Umbilical cord (tissue), 2 donors: ENCODE results near the gene ERCC6L. TPM values are rescaled to one million over a fixed set of nuclear protein-coding genes. Genes with fewer than 3 reads are reported as not detected.
"Not testable (repeated sequence)": the region's sequence is repeated elsewhere in the genome, so short reads cannot be mapped to it uniquely, and the experiment has no call there.

Experiments used
- DNase-seq: peaks from one replicate; pipeline ENCODE4 v3.0.0-alpha.2; 2015; ENCODE audit warnings: low spot score
- total RNA-seq: library from RNA; depleted of rRNA; stranded (reverse); fragments of >200 nt; gene quantifications from one replicate; pipeline ENCODE4 v1.2.3, GENCODE V29; 2014; ENCODE audit warnings: low replicate concordance; ENCODE audit not compliant: insufficient read depth

Gene ERCC6L
- total RNA-seq, 1 donor from 2014 or later = 2.2 TPM

DNA sequence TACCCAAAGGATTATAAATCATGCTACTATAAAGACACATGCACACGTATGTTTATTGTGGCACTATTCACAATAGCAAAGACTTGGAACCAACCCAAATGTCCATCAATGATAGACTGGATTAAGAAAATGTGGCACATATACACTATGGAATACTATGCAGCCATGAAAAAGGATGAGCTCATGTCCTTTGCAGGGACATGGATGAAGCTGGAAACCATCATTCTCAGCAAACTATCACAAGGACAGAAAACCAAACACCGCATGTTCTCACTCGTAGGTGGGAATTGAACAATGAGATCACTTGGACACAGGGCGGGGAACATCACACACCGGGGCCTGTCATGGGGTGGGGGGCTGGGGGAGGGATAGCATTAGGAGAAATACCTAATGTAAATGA is 62.5 kb downstream of the ERCC6L start:
- not testable (repeated sequence) for DNase-seq

GRCh38 chrX:72169008-72169728 is 69.7 kb downstream of the ERCC6L start:
- no peak for DNase-seq

DNA sequence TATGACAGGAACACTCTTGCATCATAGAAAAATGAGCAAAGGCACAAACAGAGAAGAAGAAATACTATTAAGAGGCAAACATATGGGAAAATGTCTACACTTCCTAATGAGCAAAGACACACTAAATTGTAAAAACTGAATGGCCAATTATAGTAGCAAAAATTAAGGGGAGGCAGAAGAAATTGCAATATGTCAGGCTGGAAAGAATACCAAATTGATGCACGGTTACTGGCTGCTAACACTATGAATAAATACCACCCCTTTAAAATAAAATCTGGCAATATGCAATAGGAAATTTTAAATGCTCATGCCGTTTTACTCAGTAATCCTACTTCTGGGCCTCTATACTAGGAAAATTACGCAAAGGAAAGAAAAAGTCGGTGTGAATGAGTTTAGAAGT is 73.3 kb downstream of the ERCC6L start:
- DNase-seq = no peak

DNA sequence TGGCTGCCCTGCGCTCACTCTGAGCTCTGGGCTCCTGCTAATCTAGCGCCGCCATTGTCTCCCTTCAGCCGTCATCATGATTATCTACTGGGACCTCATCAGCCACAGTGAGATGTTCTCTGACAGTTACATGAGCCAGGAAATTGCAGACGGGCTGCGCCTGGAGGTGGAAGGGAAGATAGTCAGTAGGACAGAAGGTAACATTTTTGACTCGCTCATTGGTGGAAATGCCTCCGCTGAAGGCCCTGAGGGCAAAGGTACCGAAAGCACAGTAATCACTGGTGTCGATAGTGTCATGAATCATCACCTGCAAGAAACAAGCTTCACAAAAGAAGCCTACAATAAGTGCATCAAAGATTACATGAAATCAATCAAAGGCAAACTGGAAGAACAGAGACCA is 79.1 kb downstream of the ERCC6L start:
- DNase-seq = no peak

- DNase-seq = no peak
Measured at GRCh38 chrX:72158773-72159172, 80.1 kb downstream of the ERCC6L start.

Other genes with a start within 250 kb of the ERCC6L start
- 5.1 TPM for gene RTL5, start 107.1 kb downstream of the ERCC6L start, total RNA-seq
- gene PIN4, start 57.3 kb downstream of the ERCC6L start, total RNA-seq = 14.7 TPM
- 804 TPM for gene RPS4X, start 38.2 kb upstream of the ERCC6L start, total RNA-seq
- not detected for gene CITED1, start 66.9 kb upstream of the ERCC6L start, total RNA-seq